SKM-1 treated with dmso at 0.1 percent for 144 hours (cell line): Measurements from ENCODE around the gene TPCN2.

ENCODE experiments used
- DNase-seq: peaks from one replicate; lab custom pipeline; 2025; ENCODE audit not compliant: unreplicated experiment; lab: John Stamatoyannopoulos, UW

The TPCN2 gene

GRCh38 chr11:69092263-69092662 lies 43.5 kb downstream of the TPCN2 start:
- no peak for DNase-seq

- no peak for DNase-seq
These were observed 44.4 kb downstream of the TPCN2 start for GRCh38 chr11:69093106-69093505.

- DNase-seq, result no peak
These were observed 45.6 kb downstream of the TPCN2 start for GRCh38 chr11:69094111-69094914.

- no peak for DNase-seq
These were observed 46.2 kb downstream of the TPCN2 start for GRCh38 chr11:69094915-69095290.

- no peak for DNase-seq
These were observed 46.6 kb downstream of the TPCN2 start for GRCh38 chr11:69095300-69095699.

- no peak for DNase-seq
These were observed 47.7 kb downstream of the TPCN2 start for GRCh38 chr11:69096473-69096872.

GRCh38 chr11:69097263-69097662 lies 48.5 kb downstream of the TPCN2 start:
- no peak for DNase-seq

- no peak for DNase-seq
These were observed 50.4 kb downstream of the TPCN2 start for GRCh38 chr11:69099180-69099579.

- no peak for DNase-seq
These were observed 51.9 kb downstream of the TPCN2 start for GRCh38 chr11:69100454-69101114.

- DNase-seq, result no peak
These were observed 52.5 kb downstream of the TPCN2 start for GRCh38 chr11:69101115-69101791.

GRCh38 chr11:69101792-69102695 lies 53.3 kb downstream of the TPCN2 start:
- DNase-seq, result no peak

GRCh38 chr11:69102732-69103615 lies 54.2 kb downstream of the TPCN2 start:
- DNase-seq, result no peak

- DNase-seq, result no peak
These were observed 55.6 kb downstream of the TPCN2 start for GRCh38 chr11:69104212-69104855.

- no peak for DNase-seq
These were observed 56.2 kb downstream of the TPCN2 start for GRCh38 chr11:69104856-69105395.

- no peak for DNase-seq
These were observed 56.8 kb downstream of the TPCN2 start for GRCh38 chr11:69105461-69106030.

GRCh38 chr11:69106031-69106811 lies 57.5 kb downstream of the TPCN2 start:
- no peak for DNase-seq

GRCh38 chr11:69107413-69107812 lies 58.7 kb downstream of the TPCN2 start:
- no peak for DNase-seq

GRCh38 chr11:69108030-69108429 lies 59.3 kb downstream of the TPCN2 start:
- no peak for DNase-seq
